ENCODE results near the gene DGLUCY.
"Not testable (repeated sequence)": the region's sequence is repeated elsewhere in the genome, so short reads cannot be mapped to it uniquely, and the experiment has no call there.

Gene DGLUCY

DNA sequence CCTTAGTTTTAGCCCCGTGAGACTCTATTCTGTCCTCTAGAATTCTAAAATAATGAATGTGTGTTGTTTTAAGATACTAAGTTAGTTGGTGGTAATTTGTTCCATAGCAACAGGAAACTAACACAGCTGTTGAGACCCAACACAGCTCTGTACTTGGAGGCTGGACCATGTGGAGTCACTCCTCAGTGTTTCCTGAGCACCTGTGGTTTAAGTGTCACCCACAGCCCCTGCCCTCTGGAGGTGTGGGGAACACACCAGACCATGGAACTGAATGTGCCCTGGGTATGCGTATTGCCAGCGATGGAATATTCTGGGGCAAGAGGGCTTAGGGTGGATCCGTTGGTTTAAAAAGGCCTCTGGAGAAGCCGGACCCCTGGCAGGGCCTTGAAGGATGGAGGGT lies 147.2 kb downstream of the DGLUCY start:
- Histone ChIP-seq H3K36me3 (ENCODE audit: control insufficient read depth in 2 of 2, insufficient read depth in 2 of 2, low read length in 2 of 2) (no peaks in the 10 kb centered on the region), H3K4me3 (ENCODE audit: low read length in 2 of 2) (no peak overlapping the region), H3K4me1 (ENCODE audit: control insufficient read depth in 2 of 2, insufficient read depth in 2 of 2, low read length in 2 of 2) (peaks cover 14 to 16% of the 10 kb centered on the region in 2 donors), H3K9me3 (ENCODE audit: control insufficient read depth in 2 of 2, low read length in 2 of 2) (no peaks in the 10 kb centered on the region), H3K9ac (ENCODE audit: low read depth in 1 of 2, low read length in 2 of 2) (no peak overlapping the region), H3K27ac (ENCODE audit: low read depth in 2 of 2, low read length in 2 of 2) (no peak overlapping the region), H3K27me3 (ENCODE audit: control insufficient read depth in 2 of 2, insufficient read depth in 2 of 2, low read length in 2 of 2) (peaks cover 3 to 12% of the 10 kb centered on the region in 2 donors)

DNA sequence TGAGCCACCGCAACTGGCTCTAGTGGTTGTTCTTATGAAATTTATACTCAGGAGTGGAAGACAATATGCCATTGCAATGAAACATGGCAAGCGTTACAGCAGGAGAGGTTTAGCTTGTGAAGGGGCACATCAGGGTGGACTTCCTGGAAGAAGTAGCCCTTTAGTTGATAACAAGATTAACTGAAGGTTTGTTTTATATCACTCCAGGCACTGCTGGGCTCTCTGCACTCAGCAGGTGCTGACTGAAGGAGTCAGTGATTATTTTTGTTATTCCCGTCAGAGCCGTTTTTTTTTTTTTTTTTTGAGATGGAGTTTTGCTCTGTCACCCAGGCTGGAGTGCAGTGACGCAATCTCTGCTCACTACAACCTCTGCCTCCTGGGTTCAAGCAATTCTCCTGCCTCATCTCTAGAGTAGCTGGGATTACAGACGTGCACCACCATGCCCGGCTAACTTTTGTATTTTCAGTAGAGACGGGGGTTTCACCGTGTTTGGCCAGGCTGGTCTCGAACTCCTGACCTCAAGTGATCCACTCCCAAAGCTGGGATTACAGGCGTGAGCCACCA lies 148.2 kb downstream of the DGLUCY start:
- Histone ChIP-seq H3K36me3 (ENCODE audit: control insufficient read depth in 2 of 2, insufficient read depth in 2 of 2, low read length in 2 of 2) (no peaks in the 10 kb centered on the region), H3K4me3 (ENCODE audit: low read length in 2 of 2) (no peak overlapping the region), H3K27me3 (ENCODE audit: control insufficient read depth in 2 of 2, insufficient read depth in 2 of 2, low read length in 2 of 2) (peaks cover 3 to 12% of the 10 kb centered on the region in 2 donors), H3K9me3 (ENCODE audit: control insufficient read depth in 2 of 2, low read length in 2 of 2) (no peaks in the 10 kb centered on the region), H3K4me1 (ENCODE audit: control insufficient read depth in 2 of 2, insufficient read depth in 2 of 2, low read length in 2 of 2) (peaks cover 14 to 16% of the 10 kb centered on the region in 2 donors), H3K9ac (ENCODE audit: low read depth in 1 of 2, low read length in 2 of 2) (no peak overlapping the region), H3K27ac (ENCODE audit: low read depth in 2 of 2, low read length in 2 of 2) (no peak overlapping the region)

DNA sequence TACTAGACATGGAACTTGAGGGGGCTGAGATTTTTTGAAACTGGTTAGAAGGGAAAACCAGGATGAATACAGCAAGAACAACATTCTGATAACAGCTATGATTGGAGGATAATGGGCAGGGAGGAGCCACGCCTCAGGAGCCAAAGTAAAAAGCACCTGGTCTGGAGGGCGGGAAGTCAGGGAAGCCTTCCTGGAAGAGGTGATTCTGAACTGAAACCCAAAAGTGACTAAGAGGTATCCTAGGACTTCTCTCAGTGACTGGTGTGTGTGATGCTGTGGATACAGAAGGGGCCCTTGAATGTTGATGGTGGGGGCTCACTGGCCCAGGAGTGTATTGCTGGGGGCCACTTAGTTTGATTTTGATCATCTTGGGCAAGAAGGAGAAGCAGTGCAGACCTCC lies 149.5 kb downstream of the DGLUCY start:
- H3K9ac ChIP-seq (ENCODE audit: low read depth in 1 of 2, low read length in 2 of 2), result no peak overlapping the region
- peaks cover 3 to 12% of the 10 kb centered on the region in 2 donors for H3K27me3 ChIP-seq (ENCODE audit: control insufficient read depth in 2 of 2, insufficient read depth in 2 of 2, low read length in 2 of 2)
- H3K36me3 ChIP-seq (ENCODE audit: control insufficient read depth in 2 of 2, insufficient read depth in 2 of 2, low read length in 2 of 2), result no peaks in the 10 kb centered on the region
- no peak overlapping the region for H3K27ac ChIP-seq (ENCODE audit: low read depth in 2 of 2, low read length in 2 of 2)
- H3K4me3 ChIP-seq (ENCODE audit: low read length in 2 of 2), result peak overlapping the region in 1 of 2 donors; percentile 60
- H3K4me1 ChIP-seq (ENCODE audit: control insufficient read depth in 2 of 2, insufficient read depth in 2 of 2, low read length in 2 of 2), result peaks cover 9 to 10% of the 10 kb centered on the region in 2 donors
- H3K9me3 ChIP-seq (ENCODE audit: control insufficient read depth in 2 of 2, low read length in 2 of 2), result no peaks in the 10 kb centered on the region

DNA sequence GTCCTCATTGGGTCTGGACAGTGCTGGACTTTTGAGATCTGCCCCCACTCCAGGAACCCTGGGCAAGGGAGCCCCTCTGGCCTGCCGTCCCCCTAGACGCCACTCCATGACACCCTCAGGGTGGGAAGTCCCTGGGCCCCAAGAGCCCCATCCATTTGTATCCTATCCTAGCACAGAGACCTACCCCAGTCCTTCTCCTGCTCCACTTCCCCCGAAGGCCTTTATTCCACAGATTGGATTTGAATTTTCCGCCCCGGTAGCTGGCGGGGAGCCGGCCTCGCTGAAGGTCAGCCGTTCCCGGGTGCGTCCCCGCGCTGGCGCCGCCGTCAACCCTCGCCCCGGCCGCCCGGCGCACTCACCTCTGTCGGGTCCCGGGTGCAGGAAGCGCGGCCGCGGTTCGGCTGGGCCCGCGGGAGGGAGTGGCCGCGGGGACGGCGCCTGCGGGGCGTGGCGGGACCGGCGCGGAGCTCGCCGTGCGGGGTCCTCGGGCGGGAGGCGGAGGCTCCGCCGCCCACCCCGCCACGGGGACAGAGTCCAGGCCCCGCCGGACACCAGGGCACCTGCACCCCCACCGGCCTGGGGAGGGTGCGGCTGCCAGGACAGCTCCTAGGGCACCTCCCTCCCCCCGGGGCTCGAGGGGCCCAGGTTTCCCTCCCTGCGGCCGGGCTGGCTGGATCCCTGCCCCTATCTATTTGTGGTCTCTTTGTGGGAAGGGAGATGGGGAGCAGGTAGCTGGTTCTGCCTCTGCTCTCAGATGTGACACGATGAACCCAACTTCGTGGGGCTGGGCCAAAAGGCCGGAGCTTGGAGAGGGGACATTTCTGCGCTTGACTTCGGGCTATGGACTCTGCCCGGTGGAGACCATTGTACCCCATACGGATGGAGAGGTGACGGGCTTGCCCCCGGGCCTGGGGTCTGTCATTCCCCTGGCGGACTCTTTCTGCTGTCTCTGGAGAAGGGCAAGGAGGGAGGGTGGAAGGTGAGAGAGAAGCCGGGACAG lies 150.6 kb downstream of the DGLUCY start:
- peaks cover 3 to 12% of the 10 kb centered on the region in 2 donors for H3K27me3 ChIP-seq (ENCODE audit: control insufficient read depth in 2 of 2, insufficient read depth in 2 of 2, low read length in 2 of 2)
- H3K4me1 ChIP-seq (ENCODE audit: control insufficient read depth in 2 of 2, insufficient read depth in 2 of 2, low read length in 2 of 2), result peaks cover 10 to 11% of the 10 kb centered on the region in 2 donors
- H3K36me3 ChIP-seq (ENCODE audit: control insufficient read depth in 2 of 2, insufficient read depth in 2 of 2, low read length in 2 of 2), result no peaks in the 10 kb centered on the region
- H3K27ac ChIP-seq (ENCODE audit: low read depth in 2 of 2, low read length in 2 of 2), result no peak overlapping the region
- no peaks in the 10 kb centered on the region for H3K9me3 ChIP-seq (ENCODE audit: control insufficient read depth in 2 of 2, low read length in 2 of 2)
- H3K9ac ChIP-seq (ENCODE audit: low read depth in 1 of 2, low read length in 2 of 2), result peak overlapping the region in 1 of 2 donors; percentile 44
- H3K4me3 ChIP-seq (ENCODE audit: low read length in 2 of 2), result peak overlapping the region; percentile 59 to 60

DNA sequence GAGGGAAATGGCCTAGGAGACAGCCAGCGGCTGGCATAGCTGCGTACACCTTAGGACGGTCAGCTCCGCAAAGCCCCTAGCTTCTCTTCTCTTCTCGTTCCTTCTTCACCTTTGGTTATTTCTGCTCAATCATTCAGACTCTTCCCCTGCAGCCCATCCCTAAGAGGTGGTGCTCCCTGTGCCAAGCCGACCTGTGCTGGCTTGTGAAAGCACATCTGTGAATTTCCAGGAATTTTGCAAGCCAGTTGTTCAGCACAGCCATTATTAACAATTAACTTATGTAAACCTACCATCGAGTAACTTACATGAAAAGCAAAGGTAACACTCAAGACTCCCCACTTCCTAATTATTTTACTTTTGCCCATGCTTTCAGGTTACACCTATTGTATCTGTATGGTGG lies 151.5 kb downstream of the DGLUCY start:
- H3K4me1 ChIP-seq (ENCODE audit: control insufficient read depth in 2 of 2, insufficient read depth in 2 of 2, low read length in 2 of 2), result peaks cover 10 to 13% of the 10 kb centered on the region in 2 donors
- H3K9ac ChIP-seq (ENCODE audit: low read depth in 1 of 2, low read length in 2 of 2), result no peak overlapping the region
- H3K9me3 ChIP-seq (ENCODE audit: control insufficient read depth in 2 of 2, low read length in 2 of 2), result no peaks in the 10 kb centered on the region
- no peak overlapping the region for H3K27ac ChIP-seq (ENCODE audit: low read depth in 2 of 2, low read length in 2 of 2)
- H3K4me3 ChIP-seq (ENCODE audit: low read length in 2 of 2), result no peak overlapping the region
- H3K27me3 ChIP-seq (ENCODE audit: control insufficient read depth in 2 of 2, insufficient read depth in 2 of 2, low read length in 2 of 2), result peaks cover 3 to 12% of the 10 kb centered on the region in 2 donors
- no peaks in the 10 kb centered on the region for H3K36me3 ChIP-seq (ENCODE audit: control insufficient read depth in 2 of 2, insufficient read depth in 2 of 2, low read length in 2 of 2)

DNA sequence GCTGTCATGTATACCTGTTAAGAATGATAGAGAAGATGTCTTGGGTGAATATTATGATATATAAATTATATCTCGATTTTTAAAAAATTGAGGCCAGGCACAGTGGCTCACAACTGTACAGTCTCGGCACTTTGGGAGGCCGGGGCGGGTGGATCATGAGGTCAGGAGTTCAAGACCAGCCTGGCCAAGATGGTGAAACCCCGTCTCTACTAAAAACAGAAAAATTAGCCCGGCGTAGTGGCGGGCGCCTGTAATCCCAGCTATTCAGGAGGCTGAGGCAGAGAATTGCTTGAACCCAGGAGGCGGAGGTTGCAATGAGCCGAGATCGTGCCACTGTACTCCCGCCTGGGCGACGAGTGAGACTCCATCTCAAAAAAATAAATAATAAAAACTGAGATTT lies 152.4 kb downstream of the DGLUCY start:
- Histone ChIP-seq H3K4me1 (ENCODE audit: control insufficient read depth in 2 of 2, insufficient read depth in 2 of 2, low read length in 2 of 2) (peaks cover 10 to 13% of the 10 kb centered on the region in 2 donors), H3K27me3 (ENCODE audit: control insufficient read depth in 2 of 2, insufficient read depth in 2 of 2, low read length in 2 of 2) (peaks cover 3 to 12% of the 10 kb centered on the region in 2 donors)
- not testable (repeated sequence) for H3K36me3 ChIP-seq (ENCODE audit: control insufficient read depth in 2 of 2, insufficient read depth in 2 of 2, low read length in 2 of 2); H3K9me3 ChIP-seq (ENCODE audit: control insufficient read depth in 2 of 2, low read length in 2 of 2); H3K27ac ChIP-seq (ENCODE audit: low read depth in 2 of 2, low read length in 2 of 2); H3K4me3 ChIP-seq (ENCODE audit: low read length in 2 of 2); H3K9ac ChIP-seq (ENCODE audit: low read depth in 1 of 2, low read length in 2 of 2)

DNA sequence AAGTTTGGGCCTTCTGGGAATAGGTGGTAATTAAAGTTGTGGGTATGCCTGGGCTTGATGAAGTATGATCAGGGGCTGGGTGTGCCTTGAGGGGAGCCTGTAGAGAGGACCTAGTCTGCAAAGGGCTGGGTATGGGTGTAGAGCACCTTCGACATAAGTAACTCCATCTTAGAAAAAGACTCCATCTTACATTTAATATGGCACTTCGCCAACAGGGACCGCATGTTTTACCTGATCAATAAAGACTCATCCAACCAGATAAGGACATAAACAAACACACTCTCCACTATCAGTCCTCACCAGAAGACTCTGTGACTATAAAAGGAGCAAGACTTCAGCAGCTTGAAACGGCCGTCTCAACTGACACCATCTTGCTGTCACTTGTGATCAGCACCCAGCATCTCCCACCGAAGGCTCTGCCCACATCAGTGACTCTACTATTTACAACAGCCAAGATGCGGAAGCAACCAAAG lies 154.1 kb downstream of the DGLUCY start:
- Histone ChIP-seq H3K4me3 (ENCODE audit: low read length in 2 of 2) (no peak overlapping the region), H3K4me1 (ENCODE audit: control insufficient read depth in 2 of 2, insufficient read depth in 2 of 2, low read length in 2 of 2) (peaks cover 10 to 13% of the 10 kb centered on the region in 2 donors), H3K27me3 (ENCODE audit: control insufficient read depth in 2 of 2, insufficient read depth in 2 of 2, low read length in 2 of 2) (peaks cover 3 to 12% of the 10 kb centered on the region in 2 donors), H3K9ac (ENCODE audit: low read depth in 1 of 2, low read length in 2 of 2) (no peak overlapping the region), H3K27ac (ENCODE audit: low read depth in 2 of 2, low read length in 2 of 2) (no peak overlapping the region), H3K36me3 (ENCODE audit: control insufficient read depth in 2 of 2, insufficient read depth in 2 of 2, low read length in 2 of 2) (peaks cover 8 to 10% of the 10 kb centered on the region in 2 donors), H3K9me3 (ENCODE audit: control insufficient read depth in 2 of 2, low read length in 2 of 2) (no peaks in the 10 kb centered on the region)

DNA sequence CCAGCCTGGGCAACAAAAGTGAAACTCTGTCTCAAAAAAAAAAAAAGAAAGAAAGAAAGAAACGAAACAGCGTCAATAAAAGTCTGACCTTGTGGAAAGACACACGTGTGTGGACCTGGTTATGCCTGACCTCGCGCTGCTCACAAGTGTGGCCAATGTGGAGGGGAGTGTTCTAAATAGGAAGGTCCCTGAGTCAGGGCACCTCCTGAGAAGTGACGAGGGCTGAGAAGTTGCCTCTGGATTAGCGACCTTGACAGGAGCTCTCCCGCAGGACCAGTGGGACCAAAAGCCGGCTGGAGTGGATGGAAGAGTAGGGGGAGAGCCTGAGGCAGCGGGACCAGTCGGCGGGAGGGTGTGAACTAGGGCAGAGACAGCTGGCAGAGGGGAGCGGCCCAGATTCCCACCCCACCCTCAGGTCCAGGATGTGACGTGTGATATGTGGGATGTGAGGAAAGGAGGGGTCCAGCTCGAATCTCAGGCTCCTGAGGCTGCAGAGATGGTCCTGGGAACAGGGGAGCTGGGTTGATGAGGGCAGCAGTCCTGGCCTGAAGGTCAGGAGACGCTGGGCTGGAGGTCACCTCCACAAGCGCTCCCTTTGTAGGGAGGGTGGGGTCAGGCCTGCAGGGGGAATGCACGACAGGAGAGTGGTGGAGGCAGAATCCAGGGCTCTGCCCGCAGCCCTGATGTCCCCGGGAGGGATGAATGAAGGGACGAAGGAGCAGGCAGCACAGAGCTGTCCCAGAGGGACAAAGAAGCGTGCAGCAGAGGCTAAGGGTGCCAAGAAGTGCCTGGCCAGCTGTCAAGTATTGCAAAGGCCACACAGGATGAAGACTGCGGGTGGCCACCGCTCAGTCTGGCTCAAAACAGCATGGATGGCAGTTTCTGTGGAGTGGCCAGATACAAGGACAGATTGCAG lies 155.5 kb downstream of the DGLUCY start:
- H3K36me3 ChIP-seq (ENCODE audit: control insufficient read depth in 2 of 2, insufficient read depth in 2 of 2, low read length in 2 of 2), result peaks cover 8 to 18% of the 10 kb centered on the region in 2 donors
- no peak overlapping the region for H3K9ac ChIP-seq (ENCODE audit: low read depth in 1 of 2, low read length in 2 of 2)
- peaks cover 4 to 8% of the 10 kb centered on the region in 2 donors for H3K4me1 ChIP-seq (ENCODE audit: control insufficient read depth in 2 of 2, insufficient read depth in 2 of 2, low read length in 2 of 2)
- H3K4me3 ChIP-seq (ENCODE audit: low read length in 2 of 2), result no peak overlapping the region
- no peak overlapping the region for H3K27ac ChIP-seq (ENCODE audit: low read depth in 2 of 2, low read length in 2 of 2)
- H3K27me3 ChIP-seq (ENCODE audit: control insufficient read depth in 2 of 2, insufficient read depth in 2 of 2, low read length in 2 of 2), result peaks cover 3 to 5% of the 10 kb centered on the region in 2 donors
- no peaks in the 10 kb centered on the region for H3K9me3 ChIP-seq (ENCODE audit: control insufficient read depth in 2 of 2, low read length in 2 of 2)

DNA sequence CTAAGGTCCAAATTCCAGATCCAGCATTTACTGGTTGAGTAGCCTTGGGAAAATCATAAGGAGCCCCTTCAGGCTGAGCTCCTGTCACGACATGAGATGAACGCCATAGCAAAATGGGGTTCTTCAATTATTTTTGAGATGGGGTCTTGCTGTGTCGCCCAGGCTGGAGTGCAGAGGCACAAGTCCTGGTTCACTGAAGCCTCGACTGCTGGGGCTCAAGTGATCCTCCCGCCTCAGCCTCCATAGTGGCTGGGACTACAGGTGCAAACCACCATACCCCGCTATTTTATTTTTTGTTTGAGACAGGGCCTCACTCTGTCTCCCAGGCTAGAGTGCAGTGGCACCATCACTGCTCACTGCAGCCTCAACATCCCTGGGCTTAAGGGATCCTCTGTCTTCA lies 156.3 kb downstream of the DGLUCY start:
- Histone ChIP-seq H3K9ac (ENCODE audit: low read depth in 1 of 2, low read length in 2 of 2) (no peak overlapping the region), H3K27me3 (ENCODE audit: control insufficient read depth in 2 of 2, insufficient read depth in 2 of 2, low read length in 2 of 2) (peaks cover 2% of the 10 kb centered on the region in 2 donors)

More for the DNA sequence above, 156.3 kb downstream of the DGLUCY start:
- Histone ChIP-seq H3K27ac (ENCODE audit: low read depth in 2 of 2, low read length in 2 of 2) (no peak overlapping the region), H3K9me3 (ENCODE audit: control insufficient read depth in 2 of 2, low read length in 2 of 2) (no peaks in the 10 kb centered on the region), H3K4me3 (ENCODE audit: low read length in 2 of 2) (no peak overlapping the region), H3K36me3 (ENCODE audit: control insufficient read depth in 2 of 2, insufficient read depth in 2 of 2, low read length in 2 of 2) (peaks cover 8 to 25% of the 10 kb centered on the region in 2 donors), H3K4me1 (ENCODE audit: control insufficient read depth in 2 of 2, insufficient read depth in 2 of 2, low read length in 2 of 2) (peaks cover 0 to 4% of the 10 kb centered on the region in 2 donors)

Measured in mucosa of rectum (tissue), 2 donors.